GM23338 (cell line): ENCODE results near the gene CDKAL1. TPM values are rescaled to one million over a fixed set of nuclear protein-coding genes. Genes with fewer than 3 reads are reported as not detected.

Experiments used
- ATAC-seq: fragments of 200-7000 bp; cut with Tn5 transposase; 3 replicates; pipeline ENCODE4 v1.9.1; 2020
- DNase-seq: peaks from one replicate; pipeline ENCODE4 v3.0.0-alpha.2; 2015; ENCODE audit warnings: low spot score
- H2AFZ ChIP-seq: fragments of 200-600 bp; sonication (generic); 2 replicates; pipeline ENCODE4 v1.8.0; 2016; ENCODE audit warnings: antibody characterized with exemption, mild to moderate bottlenecking, moderate library complexity
- H3F3A ChIP-seq: fragments of 200-600 bp; sonication (generic); replicated peaks from 2 replicates; pipeline ENCODE4 v1.8.0; 2017; ENCODE audit warnings: antibody characterized with exemption, mixed run types, low read depth
- H3K27ac ChIP-seq: fragments of 200-600 bp; sonication (generic); 2 replicates; pipeline ENCODE4 v1.6.1; 2016; ENCODE audit warnings: low read depth
- H3K27me3 ChIP-seq: fragments of 200-600 bp; sonication (generic); 2 replicates; pipeline ENCODE4 v1.8.0; 2016; ENCODE audit warnings: mild to moderate bottlenecking, mixed run types, moderate library complexity; ENCODE audit not compliant: insufficient read depth
- H3K36me3 ChIP-seq: fragments of 200-600 bp; sonication (generic); 2 replicates; pipeline ENCODE4 v1.8.0; 2016; ENCODE audit warnings: mild to moderate bottlenecking; ENCODE audit not compliant: insufficient read depth
- H3K4me1 ChIP-seq: fragments of 200-600 bp; sonication (generic); 2 replicates; pipeline ENCODE4 v1.8.0; 2016; ENCODE audit warnings: mild to moderate bottlenecking, moderate library complexity; ENCODE audit not compliant: insufficient read depth
- H3K4me2 ChIP-seq: fragments of 200-600 bp; sonication (generic); 2 replicates; pipeline ENCODE4 v1.7.1; 2017; ENCODE audit warnings: mixed run types
- H3K4me3 ChIP-seq: fragments of 200-600 bp; sonication (generic); 2 replicates; pipeline ENCODE4 v1.6.1; 2016; ENCODE audit warnings: mixed run types
- H3K79me2 ChIP-seq: fragments of 200-600 bp; sonication (generic); replicated peaks from 2 replicates; pipeline ENCODE4 v1.8.0; 2017; ENCODE audit warnings: mild to moderate bottlenecking; ENCODE audit not compliant: insufficient read depth
- H3K9me2 ChIP-seq: fragments of 200-600 bp; sonication (generic); 2 replicates; pipeline ENCODE4 v1.8.0; 2017; ENCODE audit not compliant: insufficient read depth
- H4K20me1 ChIP-seq: fragments of 200-600 bp; sonication (generic); replicated peaks from 2 replicates; pipeline ENCODE4 v1.8.0; 2017; ENCODE audit warnings: mild to moderate bottlenecking; ENCODE audit not compliant: insufficient read depth
- H3K27ac Mint-ChIP-seq: 2 replicates; pipeline ENCODE4 v1.8.0; 2020; ENCODE audit warnings: inconsistent platforms, mild to moderate bottlenecking, moderate library complexity, mixed read lengths
- H3K27me3 Mint-ChIP-seq: 3 replicates; pipeline ENCODE4 v1.8.0; 2022; ENCODE audit warnings: low read depth, mild to moderate bottlenecking, moderate library complexity, mixed read lengths, inconsistent platforms; ENCODE audit not compliant: insufficient read depth, poor library complexity
- H3K36me3 Mint-ChIP-seq: 3 replicates; pipeline ENCODE4 v1.8.0; 2021; ENCODE audit warnings: low read depth, mild to moderate bottlenecking, inconsistent platforms, moderate library complexity, mixed read lengths
- H3K4me1 Mint-ChIP-seq: 3 replicates; pipeline ENCODE4 v1.8.0; 2020; ENCODE audit warnings: mild to moderate bottlenecking, inconsistent platforms, mixed read lengths
- H3K4me3 Mint-ChIP-seq: 3 replicates; pipeline ENCODE4 v1.8.0; 2021; ENCODE audit warnings: moderate library complexity, mild to moderate bottlenecking, inconsistent platforms, mixed read lengths
- H3K9me3 Mint-ChIP-seq: 3 replicates; pipeline ENCODE4 v1.8.0; 2020; ENCODE audit warnings: moderate library complexity, mild to moderate bottlenecking, inconsistent platforms, mixed read lengths
- CREB1 ChIP-seq: fragments of 250-450 bp; sonication (Bioruptor Pico); IDR thresholded peaks from 2 replicates; pipeline ENCODE4 v1.5.0; 2020; ENCODE audit warnings: low read depth, mild to moderate bottlenecking, moderate library complexity
- CTCF ChIP-seq, 2 experiments: fragments of 200-600 bp in 1 of 2; sonication (generic) in 1 of 2; conservative IDR thresholded peaks; 2 replicates each; pipeline versions ENCODE4 v1.5.1 to v1.6.1; 2016 to 2017; ENCODE audit warnings: antibody characterized with exemption in 2 of 2, low read depth in 2 of 2, mild to moderate bottlenecking in 2 of 2, moderate library complexity in 1 of 2
- ETS1 ChIP-seq: IDR thresholded peaks from 2 replicates; pipeline ENCODE4 v1.6.1; 2016; ENCODE audit warnings: antibody characterized with exemption
- EZH2 ChIP-seq: fragments of 200-600 bp; sonication (generic); IDR thresholded peaks from one replicate; pipeline ENCODE4 v1.8.0; 2017; ENCODE audit warnings: antibody characterized with exemption, mild to moderate bottlenecking, low read depth; ENCODE audit not compliant: unreplicated experiment
- EZH2phosphoT487 ChIP-seq: fragments of 200-600 bp; sonication (generic); IDR thresholded peaks from one replicate; pipeline ENCODE4 v1.8.1; 2018; ENCODE audit warnings: antibody characterized with exemption; ENCODE audit not compliant: unreplicated experiment
- JUNB ChIP-seq: IDR thresholded peaks from one replicate; pipeline ENCODE4 v1.6.1; 2016; ENCODE audit warnings: antibody characterized with exemption; ENCODE audit not compliant: unreplicated experiment
- POLR2AphosphoS5 ChIP-seq: IDR thresholded peaks from 2 replicates; pipeline ENCODE4 v1.6.1; 2016; ENCODE audit warnings: antibody characterized with exemption, low read depth
- STAT1 ChIP-seq: IDR thresholded peaks from one replicate; pipeline ENCODE4 v1.6.1; 2016; ENCODE audit warnings: antibody characterized with exemption; ENCODE audit not compliant: unreplicated experiment
- ZNF331 ChIP-seq: fragments of 250-450 bp; sonication (Bioruptor Pico); IDR thresholded peaks from 2 replicates; pipeline ENCODE4 v1.5.0; 2020; ENCODE audit warnings: low read depth, mild to moderate bottlenecking, moderate library complexity
- polyA plus RNA-seq: library from polyadenylated mRNA; unstranded; fragments of >200 nt; fragmentation: Nextera tagmentation; extraction: Ambion mirVana; gene quantifications from 2 replicates; pipeline ENCODE4 v1.2.1, GENCODE V29; 2016
- total RNA-seq: library from RNA; depleted of rRNA; stranded (reverse); fragments of >200 nt; shearing (Covaris generic); gene quantifications from 2 replicates; pipeline ENCODE4 v1.2.3, GENCODE V29; 2014
- TF ChIP-seq, protein P1 (sequence below): IDR thresholded peaks from one replicate; pipeline ENCODE4 v1.6.1; 2018; ENCODE audit warnings: antibody characterized with exemption; ENCODE audit not compliant: unreplicated experiment

Gene CDKAL1
- total and polyA plus RNA-seq, 2 experiments from 2014 or later: 17.8 to 35.0 TPM

DNA sequence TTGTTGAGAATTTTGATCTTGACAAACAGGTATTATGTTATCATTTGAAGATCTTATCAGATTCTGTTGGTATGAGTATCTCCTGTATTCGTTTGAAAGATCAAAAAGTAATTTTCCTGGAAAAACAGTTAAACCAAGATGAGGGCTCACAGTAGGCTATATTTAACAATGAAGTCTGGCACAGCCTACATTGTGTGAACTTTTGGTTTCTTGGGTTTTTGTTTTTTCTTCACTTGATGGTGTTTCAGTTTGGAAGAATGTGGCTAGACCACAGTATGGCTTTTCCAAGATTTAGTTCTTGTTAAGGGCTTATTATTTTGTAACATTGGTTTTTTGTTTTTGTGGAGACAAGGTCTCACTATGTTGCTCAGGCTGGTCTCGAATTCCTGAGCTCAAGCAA lies 306.4 kb downstream of the CDKAL1 start (continued):
- TF ChIP-seq, protein P1, sequence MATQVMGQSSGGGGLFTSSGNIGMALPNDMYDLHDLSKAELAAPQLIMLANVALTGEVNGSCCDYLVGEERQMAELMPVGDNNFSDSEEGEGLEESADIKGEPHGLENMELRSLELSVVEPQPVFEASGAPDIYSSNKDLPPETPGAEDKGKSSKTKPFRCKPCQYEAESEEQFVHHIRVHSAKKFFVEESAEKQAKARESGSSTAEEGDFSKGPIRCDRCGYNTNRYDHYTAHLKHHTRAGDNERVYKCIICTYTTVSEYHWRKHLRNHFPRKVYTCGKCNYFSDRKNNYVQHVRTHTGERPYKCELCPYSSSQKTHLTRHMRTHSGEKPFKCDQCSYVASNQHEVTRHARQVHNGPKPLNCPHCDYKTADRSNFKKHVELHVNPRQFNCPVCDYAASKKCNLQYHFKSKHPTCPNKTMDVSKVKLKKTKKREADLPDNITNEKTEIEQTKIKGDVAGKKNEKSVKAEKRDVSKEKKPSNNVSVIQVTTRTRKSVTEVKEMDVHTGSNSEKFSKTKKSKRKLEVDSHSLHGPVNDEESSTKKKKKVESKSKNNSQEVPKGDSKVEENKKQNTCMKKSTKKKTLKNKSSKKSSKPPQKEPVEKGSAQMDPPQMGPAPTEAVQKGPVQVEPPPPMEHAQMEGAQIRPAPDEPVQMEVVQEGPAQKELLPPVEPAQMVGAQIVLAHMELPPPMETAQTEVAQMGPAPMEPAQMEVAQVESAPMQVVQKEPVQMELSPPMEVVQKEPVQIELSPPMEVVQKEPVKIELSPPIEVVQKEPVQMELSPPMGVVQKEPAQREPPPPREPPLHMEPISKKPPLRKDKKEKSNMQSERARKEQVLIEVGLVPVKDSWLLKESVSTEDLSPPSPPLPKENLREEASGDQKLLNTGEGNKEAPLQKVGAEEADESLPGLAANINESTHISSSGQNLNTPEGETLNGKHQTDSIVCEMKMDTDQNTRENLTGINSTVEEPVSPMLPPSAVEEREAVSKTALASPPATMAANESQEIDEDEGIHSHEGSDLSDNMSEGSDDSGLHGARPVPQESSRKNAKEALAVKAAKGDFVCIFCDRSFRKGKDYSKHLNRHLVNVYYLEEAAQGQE: no peak
- TF ChIP-seq EZH2phosphoT487 (no peak), CREB1 (no peak)

- peaks cover 3% of the 10 kb centered on the region for H3K27me3 Mint-ChIP-seq
- H3K27me3 ChIP-seq: no peaks in the 10 kb centered on the region
- no peaks in the 10 kb centered on the region for H3K36me3 ChIP-seq
- H3K27ac Mint-ChIP-seq: no peak overlapping the region
- no peaks in the 10 kb centered on the region for H3K4me1 ChIP-seq
- H3K4me3 ChIP-seq: no peak overlapping the region
- ATAC-seq: no peak
- H3K4me1 Mint-ChIP-seq: peaks cover 3% of the 10 kb centered on the region; the same call in 1 of the 3 replicates
- no peaks in the 10 kb centered on the region for H3F3A ChIP-seq
- H3K9me2 ChIP-seq: no peaks in the 10 kb centered on the region
- H3K36me3 Mint-ChIP-seq: no peaks in the 10 kb centered on the region
- H3K27ac ChIP-seq: no peak overlapping the region
- no peak overlapping the region for H3K4me2 ChIP-seq
- no peaks in the 10 kb centered on the region for H3K9me3 Mint-ChIP-seq
- no peak overlapping the region for H3K4me3 Mint-ChIP-seq
- no peak for DNase-seq
- no peaks in the 10 kb centered on the region for H4K20me1 ChIP-seq
- no peak overlapping the region for H2AFZ ChIP-seq
- H3K79me2 ChIP-seq: no peaks in the 10 kb centered on the region
- no peak for TF ChIP-seq POLR2AphosphoS5
- TF ChIP-seq ETS1: no peak
- no peak for TF ChIP-seq CREB1
- TF ChIP-seq CTCF (conservative IDR thresholded peaks at IDR 0.05; ENCODE audit: low read depth in 2 of 2): no peak
- no peak for TF ChIP-seq STAT1
- TF ChIP-seq EZH2: no peak
- TF ChIP-seq ZNF331 (CRISPR knock-in tag): no peak
- TF ChIP-seq, protein P1: no peak
- no peak for TF ChIP-seq JUNB
These were observed 307.5 kb downstream of the CDKAL1 start for GRCh38 chr6:20841806-20842205.
